HepG2 (cell line): ENCODE data around the gene ALDH3B1. TPM values are rescaled to one million over a fixed set of nuclear protein-coding genes. Genes with fewer than 3 reads are reported as not detected.

Experiments
- CEBPZ ChIP-seq: IDR thresholded peaks from 2 replicates; pipeline ENCODE4 v1.6.1; 2012; ENCODE audit warnings: low read length, improper control_type of control experiment
- MEIS2 ChIP-seq: sonication (generic); formaldehyde crosslinking; IDR thresholded peaks from 2 replicates; pipeline ENCODE4 v1.9.0; 2021; ENCODE audit warnings: mild to moderate bottlenecking, missing genetic modification reagents
- PHF20 ChIP-seq: sonication (generic); formaldehyde crosslinking; IDR thresholded peaks from 2 replicates; pipeline ENCODE4 v1.5.0; 2020; ENCODE audit warnings: mild to moderate bottlenecking, missing genetic modification reagents
- TAF15 ChIP-seq: fragments of 200-400 bp; formaldehyde crosslinking; IDR thresholded peaks from one replicate; pipeline ENCODE4 v1.6.1; 2018; ENCODE audit warnings: mild to moderate bottlenecking, low read depth, low read length; ENCODE audit not compliant: poor library complexity, severe bottlenecking
- TCF7 ChIP-seq: sonication (generic); IDR thresholded peaks from 2 replicates; pipeline ENCODE4 v1.6.1; 2016; ENCODE audit warnings: antibody characterized with exemption, low read depth
- polyA plus RNA-seq, 8 experiments: library from polyadenylated mRNA; depleted of rRNA in 3 of 8; stranded (reverse) in 7 of 8; unstranded in 1 of 8; fragments of >200 nt; fragmentation: Illumina TruSeq in 4 of 8; extraction: Trizol in 4 of 8; gene quantifications; 2 replicates each; pipeline versions ENCODE4 v1.2.1 to v1.2.3, GENCODE V29; 2011 to 2016; ENCODE audit warnings: low read depth in 4 of 8, missing spikeins in 1 of 8, mixed read lengths in 1 of 8; ENCODE audit not compliant: insufficient read depth in 1 of 8
- total RNA-seq, 5 experiments: library from RNA; depleted of rRNA; stranded (reverse); fragments of >200 nt; fragmentation: Illumina TruSeq; extraction: Trizol; gene quantifications; 2 replicates each; pipeline ENCODE4 v1.2.3, GENCODE V29; 2016; ENCODE audit warnings: low read depth in 1 of 5
- TF ChIP-seq, protein P1 (sequence below): sonication (generic); formaldehyde crosslinking; IDR thresholded peaks from 2 replicates; pipeline ENCODE4 v1.4.0; 2020; ENCODE audit warnings: mild to moderate bottlenecking, missing genetic modification reagents

Gene ALDH3B1
- total and polyA plus RNA-seq, 2 of the 13 experiments (the other 11 are each of a cell fraction or from before 2014, with no cell fraction given) = 4.0 to 6.7 TPM

GRCh38 chr11:68038718-68039525, 28.8 kb downstream of the ALDH3B1 start, which contains the start of gene TCIRG1 (continued):
- TF ChIP-seq CEBPZ (no peak), PHF20 (peak; percentile 20; the same call in 1 of the 2 replicates), MEIS2 (CRISPR knock-in tag) (no peak), TAF15 (peak; percentile 72), TCF7 (no peak)
- TF ChIP-seq, protein P1, sequence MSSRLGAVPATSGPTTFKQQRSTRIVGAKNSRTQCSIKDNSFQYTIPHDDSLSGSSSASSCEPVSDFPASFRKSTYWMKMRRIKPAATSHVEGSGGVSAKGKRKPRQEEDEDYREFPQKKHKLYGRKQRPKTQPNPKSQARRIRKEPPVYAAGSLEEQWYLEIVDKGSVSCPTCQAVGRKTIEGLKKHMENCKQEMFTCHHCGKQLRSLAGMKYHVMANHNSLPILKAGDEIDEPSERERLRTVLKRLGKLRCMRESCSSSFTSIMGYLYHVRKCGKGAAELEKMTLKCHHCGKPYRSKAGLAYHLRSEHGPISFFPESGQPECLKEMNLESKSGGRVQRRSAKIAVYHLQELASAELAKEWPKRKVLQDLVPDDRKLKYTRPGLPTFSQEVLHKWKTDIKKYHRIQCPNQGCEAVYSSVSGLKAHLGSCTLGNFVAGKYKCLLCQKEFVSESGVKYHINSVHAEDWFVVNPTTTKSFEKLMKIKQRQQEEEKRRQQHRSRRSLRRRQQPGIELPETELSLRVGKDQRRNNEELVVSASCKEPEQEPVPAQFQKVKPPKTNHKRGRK (CRISPR knock-in tag) = no peak
- TF ChIP-seq, all 625 proteins: peak for 122
